Muscle layer of duodenum (tissue), 2 donors: ENCODE data around the gene C2orf92.

Experiments
- H3K27ac ChIP-seq: one replicate; pipeline ENCODE4 v1.7.0; 2013; ENCODE audit warnings: mild to moderate bottlenecking, low read length
- H3K27me3 ChIP-seq: one replicate; pipeline ENCODE4 v1.7.0; 2013; ENCODE audit warnings: low read depth, mild to moderate bottlenecking, control low read depth, low read length
- H3K36me3 ChIP-seq, 2 donors: one replicate each; pipeline ENCODE4 v1.7.0; 2013; ENCODE audit warnings: low read length in 2 of 2, control low read depth in 1 of 2, mild to moderate bottlenecking in 1 of 2; ENCODE audit not compliant: insufficient read depth in 2 of 2, control insufficient read depth in 1 of 2
- H3K4me1 ChIP-seq, 2 donors: one replicate each; pipeline ENCODE4 v1.7.0; 2013; ENCODE audit warnings: low read length in 2 of 2, mild to moderate bottlenecking in 2 of 2, control low read depth in 1 of 2, moderate library complexity in 1 of 2; ENCODE audit not compliant: insufficient read depth in 2 of 2, control insufficient read depth in 1 of 2
- H3K4me3 ChIP-seq, 2 donors: one replicate each; pipeline ENCODE4 v1.7.0; 2013; ENCODE audit warnings: low read length in 2 of 2, low read depth in 1 of 2, mild to moderate bottlenecking in 1 of 2
- H3K9me3 ChIP-seq, 2 donors: one replicate each; pipeline ENCODE4 v1.7.0; 2013; ENCODE audit warnings: low read length in 2 of 2, control low read depth in 1 of 2, mild to moderate bottlenecking in 1 of 2; ENCODE audit not compliant: control insufficient read depth in 1 of 2
- donor health status: healthy.

C2orf92 gene

GRCh38 chr2:97699765-97700444, 30.4 kb downstream of the C2orf92 start:
- Histone ChIP-seq H3K4me3 (no peak overlapping the region), H3K4me1 (no peaks in the 10 kb centered on the region), H3K27me3 (no peaks in the 10 kb centered on the region), H3K36me3 (no peaks in the 10 kb centered on the region), H3K27ac (no peak overlapping the region), H3K9me3 (no peaks in the 10 kb centered on the region)

GRCh38 chr2:97701186-97701585, 31.7 kb downstream of the C2orf92 start:
- Histone ChIP-seq H3K9me3 (no peaks in the 10 kb centered on the region), H3K27me3 (no peaks in the 10 kb centered on the region), H3K4me1 (no peaks in the 10 kb centered on the region), H3K4me3 (no peak overlapping the region), H3K36me3 (no peaks in the 10 kb centered on the region), H3K27ac (no peak overlapping the region)

- H3K27me3 ChIP-seq = no peaks in the 10 kb centered on the region
- H3K9me3 ChIP-seq = no peaks in the 10 kb centered on the region
- no peak overlapping the region for H3K4me3 ChIP-seq
- H3K36me3 ChIP-seq = no peaks in the 10 kb centered on the region
- H3K27ac ChIP-seq = no peak overlapping the region
- H3K4me1 ChIP-seq = no peaks in the 10 kb centered on the region
Observed at GRCh38 chr2:97701851-97702465, 32.4 kb downstream of the C2orf92 start.

GRCh38 chr2:97702731-97703470, 33.4 kb downstream of the C2orf92 start:
- Histone ChIP-seq H3K4me1 (no peaks in the 10 kb centered on the region), H3K4me3 (no peak overlapping the region), H3K9me3 (no peaks in the 10 kb centered on the region), H3K27me3 (no peaks in the 10 kb centered on the region), H3K36me3 (no peaks in the 10 kb centered on the region), H3K27ac (no peak overlapping the region)

GRCh38 chr2:97703741-97704140, 34.2 kb downstream of the C2orf92 start:
- Histone ChIP-seq H3K27me3 (no peaks in the 10 kb centered on the region), H3K36me3 (no peaks in the 10 kb centered on the region), H3K9me3 (no peaks in the 10 kb centered on the region)

GRCh38 chr2:97704989-97705388, 35.5 kb downstream of the C2orf92 start:
- Histone ChIP-seq H3K27me3 (no peaks in the 10 kb centered on the region), H3K9me3 (no peaks in the 10 kb centered on the region), H3K4me3 (no peak overlapping the region), H3K27ac (no peak overlapping the region), H3K36me3 (no peaks in the 10 kb centered on the region), H3K4me1 (no peaks in the 10 kb centered on the region)

More at GRCh38 chr2:97703741-97704140, 34.2 kb downstream of the C2orf92 start:
- no peak overlapping the region for H3K27ac ChIP-seq
- H3K4me3 ChIP-seq = no peak overlapping the region
- no peaks in the 10 kb centered on the region for H3K4me1 ChIP-seq

- H3K4me3 ChIP-seq = no peak overlapping the region
- H3K36me3 ChIP-seq = no peaks in the 10 kb centered on the region
- H3K27me3 ChIP-seq = no peaks in the 10 kb centered on the region
- H3K9me3 ChIP-seq = no peaks in the 10 kb centered on the region
- no peaks in the 10 kb centered on the region for H3K4me1 ChIP-seq
- no peak overlapping the region for H3K27ac ChIP-seq
Observed at GRCh38 chr2:97706112-97706511, 36.6 kb downstream of the C2orf92 start.

GRCh38 chr2:97706708-97707345, 37.3 kb downstream of the C2orf92 start:
- no peak overlapping the region for H3K27ac ChIP-seq
- no peak overlapping the region for H3K4me3 ChIP-seq
- no peaks in the 10 kb centered on the region for H3K27me3 ChIP-seq
- H3K9me3 ChIP-seq = no peaks in the 10 kb centered on the region
- no peaks in the 10 kb centered on the region for H3K36me3 ChIP-seq
- H3K4me1 ChIP-seq = no peaks in the 10 kb centered on the region

GRCh38 chr2:97707362-97708047, 38.0 kb downstream of the C2orf92 start:
- Histone ChIP-seq H3K4me1 (no peaks in the 10 kb centered on the region), H3K9me3 (no peaks in the 10 kb centered on the region), H3K4me3 (no peak overlapping the region), H3K36me3 (no peaks in the 10 kb centered on the region), H3K27me3 (no peaks in the 10 kb centered on the region), H3K27ac (no peak overlapping the region)

- no peak overlapping the region for H3K27ac ChIP-seq
- H3K9me3 ChIP-seq = no peaks in the 10 kb centered on the region
- no peak overlapping the region for H3K4me3 ChIP-seq
- H3K4me1 ChIP-seq = no peaks in the 10 kb centered on the region
- H3K36me3 ChIP-seq = no peaks in the 10 kb centered on the region
- H3K27me3 ChIP-seq = no peaks in the 10 kb centered on the region
Observed at GRCh38 chr2:97708048-97708380, 38.5 kb downstream of the C2orf92 start.

GRCh38 chr2:97708608-97709007, 39.1 kb downstream of the C2orf92 start:
- H3K36me3 ChIP-seq = no peaks in the 10 kb centered on the region
- no peaks in the 10 kb centered on the region for H3K9me3 ChIP-seq
- H3K27me3 ChIP-seq = no peaks in the 10 kb centered on the region
- no peaks in the 10 kb centered on the region for H3K4me1 ChIP-seq
- H3K27ac ChIP-seq = no peak overlapping the region
- H3K4me3 ChIP-seq = no peak overlapping the region
